Body of pancreas (tissue), 4 donors: ENCODE data around the gene KHDRBS2.

Experiments
- CTCF ChIP-seq, 7 experiments: fragments of 450-650 bp in 4 of 7; fragments of 200-600 bp in 3 of 7; sonication (generic) in 3 of 7; IDR thresholded peaks; one replicate each; pipeline ENCODE4 v1.5.1; 2016 to 2019; ENCODE audit warnings: antibody characterized with exemption in 7 of 7
- POLR2A ChIP-seq, 3 donors: fragments of 450-650 bp; IDR thresholded peaks; one replicate each; pipeline ENCODE4 v1.6.1; 2016; ENCODE audit warnings: antibody characterized with exemption in 3 of 3, mild to moderate bottlenecking in 2 of 3

DNA sequence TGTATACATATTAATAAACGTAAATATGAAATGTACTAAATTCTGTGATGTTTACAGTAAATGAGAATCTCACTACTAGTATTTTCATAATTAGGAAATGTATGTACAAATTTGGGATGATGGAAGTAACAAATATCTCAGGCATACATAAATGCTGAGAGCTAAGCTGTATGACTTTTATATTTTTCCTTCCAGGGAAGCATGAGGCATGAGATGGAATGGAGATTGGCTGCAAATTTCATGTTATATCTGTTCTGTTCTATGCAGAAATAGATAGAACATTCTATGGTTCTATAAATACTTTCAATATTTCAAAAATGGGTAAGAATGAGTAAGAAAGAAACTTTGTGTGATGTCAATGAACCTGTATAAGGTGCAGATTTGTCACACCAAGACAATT, 335.2 kb downstream of the KHDRBS2 start:
- TF ChIP-seq CTCF (IDR thresholded peaks at IDR 0.05) (no peak), POLR2A (IDR thresholded peaks at IDR 0.05) (no peak)
